GM12874 (cell line): ENCODE results near the gene GPER1.

ENCODE experiments used
- CTCF ChIP-seq: IDR thresholded peaks from 2 replicates; pipeline ENCODE4 v1.5.1; 2011; ENCODE audit warnings: low read depth, mild to moderate bottlenecking, control low read depth, low read length, moderate library complexity; ENCODE audit not compliant: insufficient read depth

The GPER1 gene

DNA sequence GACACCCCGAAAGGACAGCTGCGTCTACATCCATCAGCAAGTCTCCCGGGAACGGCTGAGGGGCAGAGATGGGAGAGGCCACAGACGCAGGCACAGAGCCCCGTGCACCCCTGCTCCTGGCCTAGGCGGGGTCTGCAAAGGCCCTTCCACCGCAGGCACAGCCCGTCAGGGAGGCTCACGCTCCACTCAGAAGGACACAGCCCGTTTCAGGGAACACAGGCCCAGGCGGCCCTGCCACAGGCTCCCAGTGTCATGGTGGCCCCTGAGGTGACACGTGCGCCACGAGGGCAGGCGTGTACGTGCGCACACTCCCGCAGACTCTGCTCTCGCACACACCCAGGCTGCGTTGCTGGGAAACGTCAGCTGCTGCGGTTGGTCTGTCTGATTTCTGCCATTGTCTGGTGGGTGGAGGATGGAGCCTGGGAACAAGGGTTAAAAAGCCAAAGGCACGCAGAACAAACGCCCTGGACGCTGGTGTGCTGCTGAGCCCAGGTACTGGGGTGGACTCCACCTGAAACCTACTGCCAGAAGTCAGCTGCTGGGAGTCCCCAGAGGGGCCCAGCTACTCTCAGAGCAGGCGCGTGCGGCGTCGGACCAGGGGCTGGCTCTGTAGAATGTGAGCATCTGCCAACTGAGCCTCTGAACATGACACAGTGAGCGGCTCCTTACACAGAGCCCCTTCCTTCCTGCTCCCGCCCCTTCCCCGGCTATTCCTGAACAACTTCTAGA is 13.1 kb downstream of the GPER1 start:
- no peak for TF ChIP-seq CTCF

GRCh38 chr7:1101563-1102431 is 13.9 kb downstream of the GPER1 start:
- no peak for TF ChIP-seq CTCF

GRCh38 chr7:1103009-1103788 is 15.3 kb downstream of the GPER1 start:
- TF ChIP-seq CTCF = no peak

DNA sequence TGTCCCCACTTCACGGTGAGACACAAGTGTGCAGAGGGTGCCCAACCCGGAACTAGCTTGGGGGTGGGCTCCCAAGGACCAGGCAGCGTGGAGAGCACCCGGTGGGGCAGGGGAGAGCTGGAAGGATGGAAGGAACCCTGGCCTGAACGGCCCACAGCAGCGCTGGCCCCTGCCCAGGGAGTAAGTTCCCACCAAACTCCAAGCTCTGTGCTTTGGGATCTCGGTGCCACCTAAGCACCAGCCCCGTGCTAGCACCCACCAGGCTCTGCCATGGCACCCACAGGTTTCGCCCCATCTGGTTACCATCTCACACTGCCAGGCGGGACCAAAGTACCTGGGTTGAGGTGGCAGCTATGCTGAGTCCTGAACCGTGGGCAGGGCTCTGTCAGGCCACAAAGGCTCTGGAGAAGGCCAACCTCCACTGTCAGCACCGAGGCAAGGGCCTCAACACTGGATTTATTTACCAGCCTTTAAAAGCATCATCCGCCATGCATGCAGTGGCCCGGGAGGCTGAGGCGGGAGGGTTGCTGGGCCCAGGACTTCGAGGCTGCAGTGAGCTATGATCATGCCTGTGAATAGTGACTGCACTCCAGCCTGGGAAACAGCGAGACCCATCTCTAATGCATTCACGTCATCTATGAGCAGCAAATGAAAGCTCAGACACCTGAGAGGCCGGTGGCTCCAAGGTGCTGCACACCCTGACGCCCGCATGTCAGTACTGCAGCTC is 16.0 kb downstream of the GPER1 start:
- no peak for TF ChIP-seq CTCF

DNA sequence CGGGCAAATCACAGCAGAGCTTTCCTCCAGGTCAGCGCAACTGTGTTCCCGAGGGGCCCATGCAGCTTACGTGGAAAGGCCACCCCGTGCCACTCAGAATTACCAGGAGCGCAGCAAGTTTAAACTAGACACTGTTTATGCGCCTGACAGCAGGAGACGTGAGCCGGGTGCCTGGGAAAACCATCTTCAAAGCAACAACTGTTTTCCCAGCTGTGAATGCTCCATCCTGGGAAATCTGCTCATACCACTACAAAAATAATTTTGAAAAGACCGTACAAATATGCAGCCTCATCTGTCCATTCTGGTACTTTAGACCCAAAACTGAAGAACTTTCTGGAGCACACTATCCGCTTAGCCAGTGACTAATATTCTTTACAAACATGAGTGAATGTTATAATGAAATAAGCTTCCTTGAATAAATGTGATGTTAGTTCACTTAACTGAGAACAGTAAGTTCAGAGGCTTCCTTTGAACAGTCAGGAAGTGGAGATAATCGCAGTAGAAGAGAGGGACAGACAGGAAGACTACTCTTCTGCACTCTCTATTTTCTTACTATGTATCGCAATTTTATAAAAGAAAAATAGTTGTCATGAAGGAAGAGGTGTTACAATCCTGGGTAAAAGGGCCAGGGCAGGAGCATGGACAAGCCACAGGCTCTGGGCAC is 16.7 kb downstream of the GPER1 start:
- TF ChIP-seq CTCF = no peak

- TF ChIP-seq CTCF = no peak
These were observed 17.3 kb downstream of the GPER1 start for GRCh38 chr7:1105189-1105588.
